ENCODE measurements around the gene SH3RF3. TPM values are rescaled to one million over a fixed set of nuclear protein-coding genes. Genes with fewer than 3 reads are reported as not detected.

Gene SH3RF3
- total RNA-seq, 1 donor from 2014 or later = 7.9 TPM

DNA sequence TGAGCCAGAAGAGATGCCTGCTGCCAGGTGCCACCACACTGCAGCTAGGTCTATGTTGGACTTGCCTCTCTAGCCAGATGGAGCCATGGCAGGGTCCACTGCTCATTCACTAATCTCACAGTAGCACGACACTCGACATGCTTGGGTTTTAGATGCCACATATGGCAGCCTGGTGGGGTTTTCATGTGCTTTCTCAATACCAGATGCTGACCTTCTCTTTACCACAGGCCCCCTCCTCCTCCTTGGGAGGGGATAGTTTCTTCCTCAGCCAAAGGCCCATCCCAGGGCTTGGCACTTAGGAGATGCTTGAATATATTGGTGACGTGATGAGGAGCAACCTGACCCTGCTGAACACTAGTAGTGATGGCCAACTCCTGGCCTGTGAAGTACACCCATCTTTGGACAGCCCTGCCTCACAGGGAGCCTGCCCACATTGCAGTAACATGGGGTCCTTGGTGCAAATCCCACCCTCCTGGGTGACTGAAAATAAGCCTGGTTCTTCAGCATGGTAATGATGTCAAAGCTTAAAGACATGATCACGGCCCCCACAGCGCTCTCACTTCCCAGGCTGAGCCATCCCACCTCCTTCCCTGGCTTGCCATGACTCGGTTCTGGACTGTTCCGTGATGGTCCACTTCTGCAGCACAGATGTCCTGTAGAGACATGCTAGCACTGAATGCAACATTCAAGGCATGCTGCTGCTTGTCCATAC lies 227.5 kb downstream of the SH3RF3 start:
- Histone ChIP-seq H3K4me1 (peaks cover 12% of the 10 kb centered on the region), H3K4me3 (no peak overlapping the region), H3K9me3 (replicated peaks) (peaks cover 34% of the 10 kb centered on the region), H3K27me3 (ENCODE audit: low read depth) (no peaks in the 10 kb centered on the region), H3K36me3 (no peaks in the 10 kb centered on the region), H3K27ac (replicated peaks) (no peak overlapping the region)
- intact Hi-C loops (cut with micrococcal nuclease) = no loop called here
- DNase-seq = no peak
- TF ChIP-seq CTCF (IDR thresholded peaks at IDR 0.05; ENCODE audit: borderline replicate concordance) = no peak

- H3K36me3 ChIP-seq = no peaks in the 10 kb centered on the region
- peaks cover 5% of the 10 kb centered on the region for H3K4me1 ChIP-seq
- no peak for DNase-seq
- intact Hi-C loops (cut with micrococcal nuclease) = no loop called here
- no peak overlapping the region for H3K27ac ChIP-seq (replicated peaks)
- H3K4me3 ChIP-seq = no peak overlapping the region
- peaks cover 21% of the 10 kb centered on the region for H3K9me3 ChIP-seq (replicated peaks)
- TF ChIP-seq CTCF (IDR thresholded peaks at IDR 0.05; ENCODE audit: borderline replicate concordance) = no peak
- H3K27me3 ChIP-seq (ENCODE audit: low read depth) = no peaks in the 10 kb centered on the region
These were observed 235.2 kb downstream of the SH3RF3 start for GRCh38 chr2:109364217-109364616.

DNA sequence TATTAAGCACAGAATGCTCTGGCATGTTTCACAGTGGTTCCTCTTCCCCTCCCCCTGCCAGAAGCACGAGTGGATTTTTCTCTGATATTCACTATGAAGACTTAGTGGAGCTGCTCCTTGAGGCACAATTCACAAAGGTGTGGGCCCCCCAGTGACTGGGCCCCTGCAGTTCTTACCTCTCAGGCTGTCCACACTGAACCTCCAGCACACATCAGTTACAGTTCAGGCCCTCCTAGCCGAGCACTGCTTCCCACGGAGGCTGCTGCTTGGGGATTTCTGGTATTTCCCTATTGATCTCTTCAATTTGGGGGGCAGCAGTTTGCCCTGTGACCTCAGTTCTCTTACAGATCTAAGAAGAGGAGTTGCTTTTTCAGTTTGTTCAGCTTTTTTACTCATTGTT lies 236.1 kb downstream of the SH3RF3 start:
- TF ChIP-seq CTCF (IDR thresholded peaks at IDR 0.05; ENCODE audit: borderline replicate concordance) = no peak
- intact Hi-C loops (cut with micrococcal nuclease) = no loop called here
- no peak for DNase-seq

DNA sequence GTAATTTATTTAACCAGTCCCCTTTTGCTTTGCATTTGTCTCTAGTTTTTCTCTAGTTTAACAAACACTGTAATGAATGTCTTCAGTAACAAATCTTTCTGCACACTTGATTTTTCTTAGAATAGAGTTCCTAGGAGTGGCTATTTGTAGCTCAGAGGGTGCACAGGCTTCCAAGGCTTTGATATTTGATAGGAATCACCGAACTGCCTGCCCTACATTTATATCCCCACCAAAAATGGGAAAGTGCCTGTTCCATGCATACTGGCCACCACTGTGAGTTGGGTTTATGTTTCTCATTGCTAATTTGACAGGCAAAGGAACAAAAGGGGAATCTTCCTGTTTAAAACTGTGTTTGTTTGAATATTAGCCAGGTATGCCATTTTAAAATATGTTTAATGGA lies 238.7 kb downstream of the SH3RF3 start:
- no peak overlapping the region for H3K27ac ChIP-seq (replicated peaks)
- H3K4me3 ChIP-seq = no peak overlapping the region
- peaks cover 12% of the 10 kb centered on the region for H3K36me3 ChIP-seq
- no peak for TF ChIP-seq CTCF (IDR thresholded peaks at IDR 0.05; ENCODE audit: borderline replicate concordance)
- H3K27me3 ChIP-seq (ENCODE audit: low read depth) = no peaks in the 10 kb centered on the region
- intact Hi-C loops (cut with micrococcal nuclease) = no loop called here
- H3K9me3 ChIP-seq (replicated peaks) = no peaks in the 10 kb centered on the region
- H3K4me1 ChIP-seq = peaks cover 5% of the 10 kb centered on the region
- no peak for DNase-seq

More for the DNA sequence above, 236.1 kb downstream of the SH3RF3 start:
- Histone ChIP-seq H3K4me1 (peaks cover 5% of the 10 kb centered on the region), H3K9me3 (replicated peaks) (peaks cover 14% of the 10 kb centered on the region), H3K36me3 (no peaks in the 10 kb centered on the region), H3K27ac (replicated peaks) (no peak overlapping the region), H3K4me3 (no peak overlapping the region), H3K27me3 (ENCODE audit: low read depth) (no peaks in the 10 kb centered on the region)

DNA sequence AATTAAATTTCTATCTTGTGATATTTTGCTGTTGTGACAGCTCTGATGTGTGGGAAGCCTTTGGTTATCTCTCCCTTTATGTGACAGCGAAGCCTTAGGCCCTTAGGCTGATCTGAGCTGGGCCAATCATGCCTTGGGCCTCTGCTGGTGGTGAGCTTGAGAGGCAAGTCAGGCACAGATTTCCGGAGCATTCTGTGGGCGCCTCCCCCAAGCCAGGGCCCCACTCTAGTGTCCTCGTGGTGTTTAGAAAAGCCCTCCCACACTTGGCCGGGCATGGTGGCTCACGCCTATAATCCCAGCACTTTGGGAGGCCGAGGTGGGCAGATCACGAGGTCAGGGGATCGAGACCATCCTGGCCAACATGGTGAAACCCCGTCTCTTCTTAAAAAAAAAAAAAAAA lies 239.8 kb downstream of the SH3RF3 start:
- Histone ChIP-seq H3K27ac (replicated peaks) (no peak overlapping the region), H3K36me3 (peaks cover 14% of the 10 kb centered on the region), H3K9me3 (replicated peaks) (no peaks in the 10 kb centered on the region), H3K4me1 (peaks cover 5% of the 10 kb centered on the region), H3K27me3 (ENCODE audit: low read depth) (no peaks in the 10 kb centered on the region), H3K4me3 (no peak overlapping the region)
- no peak for DNase-seq
- intact Hi-C loops (cut with micrococcal nuclease) = no loop called here
- TF ChIP-seq CTCF (IDR thresholded peaks at IDR 0.05; ENCODE audit: borderline replicate concordance) = no peak

Data from left ventricle myocardium inferior (tissue), 1 donor.